IPS-20b (cell line): ENCODE results near the gene GARRE1.

Source experiments
- H3K27ac ChIP-seq: one replicate; pipeline ENCODE4 v1.5.1; 2013; ENCODE audit warnings: low read length
- H3K27me3 ChIP-seq: 2 replicates; pipeline ENCODE4 v1.6.1; 2013; ENCODE audit warnings: mild to moderate bottlenecking, low read length, inconsistent platforms; ENCODE audit not compliant: insufficient read depth
- H3K36me3 ChIP-seq: 2 replicates; pipeline ENCODE4 v1.6.1; 2013; ENCODE audit warnings: low read depth, mild to moderate bottlenecking, inconsistent platforms, low read length, moderate library complexity; ENCODE audit not compliant: insufficient read depth
- H3K4me1 ChIP-seq: 2 replicates; pipeline ENCODE4 v1.6.1; 2013; ENCODE audit warnings: mild to moderate bottlenecking, control low read depth, inconsistent platforms, low read length, moderate library complexity; ENCODE audit not compliant: insufficient read depth
- H3K4me3 ChIP-seq: 2 replicates; pipeline ENCODE4 v1.5.1; 2013; ENCODE audit warnings: mild to moderate bottlenecking, low read length, inconsistent platforms
- H3K9ac ChIP-seq: 2 replicates; pipeline ENCODE4 v1.6.1; 2013; ENCODE audit warnings: low read depth, mild to moderate bottlenecking, inconsistent platforms, low read length, moderate library complexity
- H3K9me3 ChIP-seq: 2 replicates; pipeline ENCODE4 v1.6.1; 2013; ENCODE audit warnings: mild to moderate bottlenecking, low read depth, low read length, inconsistent platforms; ENCODE audit not compliant: insufficient read depth

GARRE1 gene

GRCh38 chr19:34220472-34221063 lies 33.8 kb upstream of the GARRE1 start:
- Histone ChIP-seq H3K4me1 (peaks cover 12% of the 10 kb centered on the region), H3K27me3 (no peaks in the 10 kb centered on the region), H3K27ac (no peak overlapping the region), H3K36me3 (peaks cover 85% of the 10 kb centered on the region), H3K9ac (no peak overlapping the region), H3K9me3 (no peaks in the 10 kb centered on the region), H3K4me3 (no peak overlapping the region)

DNA sequence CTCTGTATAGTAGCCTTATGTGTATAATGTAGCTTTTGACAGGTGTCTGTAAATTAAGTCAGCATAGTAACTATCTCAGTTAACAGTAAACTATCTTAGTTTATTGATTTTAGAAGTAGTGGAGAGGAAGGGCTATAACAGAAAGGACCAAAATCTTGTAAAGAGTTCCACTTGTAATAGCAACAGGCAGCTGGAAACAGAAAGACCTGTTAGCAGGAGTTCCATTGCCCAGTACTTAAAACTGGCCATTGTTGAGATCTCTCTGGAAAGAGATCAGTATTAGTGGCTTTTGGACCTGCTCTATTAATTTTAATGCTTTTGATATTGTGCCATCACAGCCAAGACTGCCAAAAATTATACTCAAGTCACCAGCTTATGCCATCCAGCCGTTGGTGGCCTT lies 32.0 kb upstream of the GARRE1 start:
- Histone ChIP-seq H3K36me3 (peaks cover 94% of the 10 kb centered on the region), H3K27ac (no peak overlapping the region), H3K9me3 (no peaks in the 10 kb centered on the region), H3K9ac (no peak overlapping the region), H3K27me3 (no peaks in the 10 kb centered on the region), H3K4me3 (no peak overlapping the region), H3K4me1 (peaks cover 16% of the 10 kb centered on the region)

DNA sequence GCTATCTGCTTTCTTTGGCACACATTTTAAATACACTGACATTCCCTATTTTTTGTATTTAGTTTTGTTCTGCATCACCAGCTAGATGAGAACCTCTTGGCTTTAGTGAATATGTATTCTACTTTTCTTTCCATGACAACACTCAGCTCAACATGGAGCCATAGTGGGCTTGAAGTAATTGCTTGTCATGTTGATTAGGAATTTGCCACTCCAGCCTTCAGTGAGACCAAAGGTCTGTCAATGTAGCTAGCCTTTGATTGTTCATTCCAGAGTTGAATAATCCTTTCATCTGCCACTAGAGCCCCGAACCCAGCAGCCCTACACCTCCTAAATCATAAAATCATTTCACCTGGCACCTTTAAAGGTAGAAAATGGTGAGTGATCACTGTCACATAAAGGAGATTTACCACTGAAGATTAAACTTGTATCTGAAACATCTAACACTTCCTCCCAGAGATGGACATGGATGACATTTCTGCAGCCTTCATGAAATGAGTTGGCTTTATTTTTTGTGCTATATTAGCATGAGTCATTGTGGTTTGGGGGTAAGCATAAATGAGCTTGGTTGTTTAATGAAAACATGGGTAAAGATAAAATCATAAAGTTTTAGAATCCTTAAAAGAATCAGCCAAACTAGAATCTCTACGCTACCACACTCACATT lies 29.2 kb upstream of the GARRE1 start:
- peak overlapping the region; percentile 45 for H3K4me3 ChIP-seq
- peaks cover 16% of the 10 kb centered on the region for H3K4me1 ChIP-seq
- H3K27me3 ChIP-seq, result no peaks in the 10 kb centered on the region
- no peaks in the 10 kb centered on the region for H3K9me3 ChIP-seq
- H3K36me3 ChIP-seq, result peaks cover 98% of the 10 kb centered on the region
- H3K9ac ChIP-seq, result no peak overlapping the region
- no peak overlapping the region for H3K27ac ChIP-seq

DNA sequence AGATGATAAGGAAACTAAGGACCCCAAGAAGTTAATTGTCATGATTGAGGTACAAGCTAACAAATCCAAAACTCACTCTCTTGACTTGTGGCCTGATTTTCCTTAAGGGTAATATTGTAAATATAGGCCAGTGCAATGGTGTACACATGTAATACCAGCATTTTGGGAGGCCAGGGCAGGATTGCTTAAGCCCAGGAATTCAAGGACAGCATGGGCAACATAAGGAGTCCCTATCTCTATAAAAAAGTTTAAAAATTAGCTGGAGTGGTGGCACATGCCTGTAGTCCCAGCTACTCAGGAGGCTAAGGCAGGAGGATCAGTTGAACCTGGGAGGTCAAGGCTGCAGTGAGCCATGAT lies 28.7 kb upstream of the GARRE1 start:
- no peaks in the 10 kb centered on the region for H3K9me3 ChIP-seq
- no peak overlapping the region for H3K9ac ChIP-seq
- no peaks in the 10 kb centered on the region for H3K27me3 ChIP-seq
- peaks cover 99% of the 10 kb centered on the region for H3K36me3 ChIP-seq
- H3K4me3 ChIP-seq, result 0 out of 2 replicates have a peak overlapping the region, but pooled peaks have one; percentile 14
- peaks cover 20% of the 10 kb centered on the region for H3K4me1 ChIP-seq
- H3K27ac ChIP-seq, result no peak overlapping the region

DNA sequence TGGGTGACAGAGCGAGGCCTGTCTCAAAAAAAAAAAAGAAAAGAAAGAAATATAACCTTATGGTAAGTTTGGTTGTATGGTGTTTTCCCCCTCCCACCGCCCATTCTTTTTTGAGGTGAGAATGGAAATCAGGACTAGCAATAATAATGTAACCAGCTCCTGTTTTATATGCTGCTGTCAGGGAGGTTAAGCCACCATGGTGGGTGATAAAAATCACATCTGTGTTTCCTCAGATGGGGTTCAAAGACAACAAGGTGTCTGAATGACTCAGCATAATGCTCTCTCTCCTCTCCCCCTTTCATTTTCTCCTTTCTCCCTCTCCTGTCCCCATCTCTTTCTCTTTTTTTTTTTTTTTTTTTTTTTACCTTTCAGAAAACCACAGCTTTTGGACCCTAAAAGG lies 28.3 kb upstream of the GARRE1 start:
- Histone ChIP-seq H3K27me3 (no peaks in the 10 kb centered on the region), H3K9ac (no peak overlapping the region; the same call in 1 of the 2 replicates), H3K4me1 (peaks cover 23% of the 10 kb centered on the region), H3K4me3 (no peak overlapping the region), H3K27ac (no peak overlapping the region), H3K9me3 (no peaks in the 10 kb centered on the region), H3K36me3 (peaks cover 96% of the 10 kb centered on the region)

DNA sequence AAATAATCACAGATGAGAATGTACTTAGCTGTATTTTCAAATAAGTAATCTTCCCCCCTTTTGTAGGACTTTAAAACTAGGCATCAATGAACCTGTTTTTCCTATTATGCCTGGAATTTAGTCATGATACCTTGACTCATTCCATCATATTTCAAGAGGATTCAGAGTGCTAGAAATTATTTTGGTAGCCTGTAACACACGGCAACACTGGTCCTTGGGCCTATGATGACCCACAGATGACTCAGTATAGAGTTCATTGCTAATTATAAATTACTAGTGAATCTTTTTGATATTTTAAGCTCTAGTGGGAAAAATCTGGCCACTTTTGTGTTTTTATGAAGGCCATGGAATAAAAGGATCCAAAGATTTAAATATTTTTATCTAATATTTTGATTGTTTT lies 26.0 kb upstream of the GARRE1 start:
- Histone ChIP-seq H3K36me3 (peaks cover 73% of the 10 kb centered on the region), H3K27me3 (no peaks in the 10 kb centered on the region), H3K9ac (no peak overlapping the region), H3K9me3 (no peaks in the 10 kb centered on the region), H3K4me3 (no peak overlapping the region), H3K4me1 (peaks cover 29% of the 10 kb centered on the region), H3K27ac (no peak overlapping the region)

DNA sequence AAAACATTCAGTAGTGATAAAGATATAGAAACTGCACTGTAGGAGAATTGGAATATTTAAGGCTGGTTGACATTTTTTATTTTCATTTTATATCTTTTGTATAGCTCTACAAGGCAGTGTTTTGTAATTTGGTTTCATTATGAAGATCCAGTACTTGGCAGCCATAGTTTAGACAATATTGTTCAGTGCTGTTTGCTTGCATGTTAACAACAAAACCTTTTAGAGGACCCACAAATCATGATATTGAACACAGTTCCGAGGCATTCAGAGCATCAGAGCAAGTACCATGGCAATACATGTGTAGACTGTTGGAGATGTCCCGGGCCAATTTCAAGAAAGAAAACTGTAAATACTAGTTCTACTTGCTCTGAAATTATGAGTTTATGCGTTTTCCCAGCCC lies 25.6 kb upstream of the GARRE1 start:
- no peaks in the 10 kb centered on the region for H3K9me3 ChIP-seq
- H3K27ac ChIP-seq, result no peak overlapping the region
- H3K4me3 ChIP-seq, result no peak overlapping the region
- peaks cover 29% of the 10 kb centered on the region for H3K4me1 ChIP-seq
- H3K36me3 ChIP-seq, result peaks cover 68% of the 10 kb centered on the region
- H3K27me3 ChIP-seq, result no peaks in the 10 kb centered on the region
- no peak overlapping the region for H3K9ac ChIP-seq

GRCh38 chr19:34229721-34230120 lies 24.6 kb upstream of the GARRE1 start:
- Histone ChIP-seq H3K27ac (no peak overlapping the region), H3K9me3 (no peaks in the 10 kb centered on the region), H3K4me3 (no peak overlapping the region), H3K27me3 (no peaks in the 10 kb centered on the region), H3K36me3 (peaks cover 60% of the 10 kb centered on the region), H3K4me1 (peaks cover 23% of the 10 kb centered on the region), H3K9ac (no peak overlapping the region)

DNA sequence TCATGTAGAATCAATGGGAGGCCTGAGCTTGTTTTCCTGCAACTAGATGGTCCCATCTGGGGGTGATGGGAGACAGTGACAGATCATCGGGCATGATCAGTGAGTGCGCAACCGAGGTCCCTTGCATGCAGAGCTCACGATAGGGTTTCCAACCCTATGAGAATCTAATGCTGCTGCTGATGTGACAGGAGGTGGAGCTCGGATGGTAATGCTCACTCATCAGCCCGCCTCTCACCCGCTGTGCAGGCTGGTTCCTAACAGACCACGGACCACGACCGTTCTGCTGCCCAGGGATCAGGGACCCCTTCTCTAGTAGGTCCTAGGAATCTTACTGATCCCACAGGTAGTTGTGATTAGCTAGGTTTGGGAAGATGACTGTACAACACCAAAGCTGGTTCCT lies 23.5 kb upstream of the GARRE1 start:
- Histone ChIP-seq H3K9me3 (no peaks in the 10 kb centered on the region), H3K4me1 (peaks cover 16% of the 10 kb centered on the region), H3K9ac (no peak overlapping the region), H3K36me3 (peaks cover 49% of the 10 kb centered on the region), H3K27ac (no peak overlapping the region), H3K27me3 (no peaks in the 10 kb centered on the region), H3K4me3 (0 out of 2 replicates have a peak overlapping the region, but pooled peaks have one; percentile 3)

DNA sequence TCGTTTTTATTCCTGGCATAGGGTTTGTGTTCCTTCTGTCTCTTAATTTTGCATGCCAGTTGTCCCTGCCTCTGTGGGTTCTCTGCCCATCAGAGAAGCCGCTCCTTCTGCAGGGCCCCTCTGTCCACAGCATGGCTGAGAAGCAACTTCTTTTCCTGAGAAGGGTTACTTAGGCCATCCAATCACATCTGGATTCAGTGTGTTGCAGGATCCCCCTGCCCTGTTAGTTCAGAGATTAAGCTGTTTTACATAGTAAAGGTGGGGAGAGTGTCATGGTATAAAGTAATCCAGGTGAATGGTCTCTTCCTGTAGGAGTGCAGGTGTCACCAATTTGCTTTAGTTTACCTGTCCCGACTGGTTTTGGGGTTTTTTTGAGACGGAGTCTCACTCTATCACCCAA lies 22.9 kb upstream of the GARRE1 start:
- H3K4me1 ChIP-seq, result peaks cover 15% of the 10 kb centered on the region
- H3K36me3 ChIP-seq, result peaks cover 43% of the 10 kb centered on the region
- H3K27me3 ChIP-seq, result no peaks in the 10 kb centered on the region
- H3K9me3 ChIP-seq, result no peaks in the 10 kb centered on the region
- no peak overlapping the region for H3K9ac ChIP-seq
- H3K4me3 ChIP-seq, result 0 out of 2 replicates have a peak overlapping the region, but pooled peaks have one; percentile 3
- no peak overlapping the region for H3K27ac ChIP-seq

GRCh38 chr19:34232566-34233481 lies 21.5 kb upstream of the GARRE1 start:
- H3K36me3 ChIP-seq, result peaks cover 29% of the 10 kb centered on the region
- no peaks in the 10 kb centered on the region for H3K27me3 ChIP-seq
- no peaks in the 10 kb centered on the region for H3K9me3 ChIP-seq
- 0 out of 2 replicates have a peak overlapping the region, but pooled peaks have one; percentile 25 for H3K9ac ChIP-seq
- H3K4me3 ChIP-seq, result no peak overlapping the region
- H3K4me1 ChIP-seq, result peaks cover 19% of the 10 kb centered on the region
- H3K27ac ChIP-seq, result no peak overlapping the region
